Lower leg skin (tissue), 4 donors: ENCODE measurements around the gene PGF. TPM values are rescaled to one million over a fixed set of nuclear protein-coding genes. Genes with fewer than 3 reads are reported as not detected.

Experiments
- DNase-seq, 2 donors: peaks; one replicate each; pipeline ENCODE4 v3.0.0-alpha.2; 2019; ENCODE audit warnings: low spot score in 2 of 2
- H3K4me3 ChIP-seq: fragments of 200-600 bp; sonication (generic); 2 replicates; pipeline ENCODE4 v1.5.1; 2017; ENCODE audit warnings: mild to moderate bottlenecking, low read depth; ENCODE audit not compliant: poor library complexity, severe bottlenecking
- POLR2A ChIP-seq, 2 donors: fragments of 450-650 bp; IDR thresholded peaks; one replicate each; pipeline ENCODE4 v1.6.1; 2016 to 2017; ENCODE audit warnings: antibody characterized with exemption in 2 of 2, mild to moderate bottlenecking in 1 of 2, moderate library complexity in 1 of 2
- WGBS, 2 donors: methylation state at CpG; one replicate each; pipeline ENCODE4 v1.1.5; 2018; 5-methylcytosine and 5-hydroxymethylcytosine counted together
- intact Hi-C: fragments of 100-400 bp; cut with DNase I; formaldehyde crosslinking; loops from one replicate; pipeline ENCODE4 v1.15.0; 2023; ENCODE audit warnings: low total_unique reads
- total RNA-seq, 4 donors: library from RNA; depleted of rRNA; stranded (reverse); fragments of >200 nt; gene quantifications; one replicate each; pipeline ENCODE4 v1.1.0, GENCODE V29; 2016
- TF ChIP-seq, protein P1 (sequence below), 3 donors: fragments of 450-650 bp; IDR thresholded peaks; one replicate each; pipeline ENCODE4 v1.5.1; 2016; ENCODE audit warnings: antibody characterized with exemption in 3 of 3, mild to moderate bottlenecking in 3 of 3, moderate library complexity in 2 of 3

The PGF gene
- total RNA-seq, 4 donors from 2014 or later: 9.8 to 22.3 (median 14.0) TPM

DNA sequence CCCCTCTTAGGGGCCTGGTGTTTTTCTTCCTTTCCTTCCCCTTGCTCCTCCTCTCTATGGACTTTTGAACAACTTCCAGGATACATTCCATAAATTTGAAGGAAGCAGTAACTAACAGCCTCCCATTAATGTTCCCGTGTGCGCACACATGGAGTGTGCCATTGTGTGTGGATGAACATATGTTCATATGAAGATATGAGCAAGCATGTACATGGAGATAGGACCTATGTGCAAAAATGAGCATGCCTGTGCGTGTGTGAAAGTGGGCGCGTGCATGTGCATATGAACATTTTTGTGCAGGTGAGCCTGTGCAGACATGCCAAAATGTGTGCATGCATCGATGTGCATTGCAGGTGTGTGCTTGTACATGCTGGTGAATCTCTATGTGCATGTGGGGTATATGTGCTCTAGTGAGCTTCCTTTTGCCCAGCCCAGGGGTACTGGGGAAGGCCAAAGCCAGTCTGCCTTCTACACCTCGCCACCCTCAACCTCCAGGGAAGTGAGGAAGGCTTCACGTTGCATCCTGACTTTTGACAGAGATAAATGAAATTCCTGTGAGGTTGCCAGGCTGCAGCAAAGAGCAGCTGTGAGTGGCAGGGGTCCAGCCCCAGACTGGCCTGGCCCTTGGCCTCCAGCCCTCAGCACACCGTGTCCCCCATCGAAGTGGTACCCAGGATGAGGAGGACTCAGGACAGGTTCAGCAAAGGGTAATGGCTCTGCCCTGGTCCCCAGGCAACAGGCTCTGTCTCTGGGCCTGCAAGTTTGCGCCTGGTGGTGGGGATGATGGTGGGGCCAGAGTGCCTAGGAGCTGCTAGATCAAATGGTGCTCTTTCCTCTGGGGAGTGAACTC is 21.1 kb upstream of the PGF start:
- peak in 1 of 2 donors; percentile 61 for DNase-seq
- intact Hi-C loops: no loop called here
- WGBS, 2 donors: 71 to 77% methylated on average over 11 of the region's 11 CpGs
- no peak for TF ChIP-seq POLR2A (IDR thresholded peaks at IDR 0.05)
- TF ChIP-seq, protein P1, sequence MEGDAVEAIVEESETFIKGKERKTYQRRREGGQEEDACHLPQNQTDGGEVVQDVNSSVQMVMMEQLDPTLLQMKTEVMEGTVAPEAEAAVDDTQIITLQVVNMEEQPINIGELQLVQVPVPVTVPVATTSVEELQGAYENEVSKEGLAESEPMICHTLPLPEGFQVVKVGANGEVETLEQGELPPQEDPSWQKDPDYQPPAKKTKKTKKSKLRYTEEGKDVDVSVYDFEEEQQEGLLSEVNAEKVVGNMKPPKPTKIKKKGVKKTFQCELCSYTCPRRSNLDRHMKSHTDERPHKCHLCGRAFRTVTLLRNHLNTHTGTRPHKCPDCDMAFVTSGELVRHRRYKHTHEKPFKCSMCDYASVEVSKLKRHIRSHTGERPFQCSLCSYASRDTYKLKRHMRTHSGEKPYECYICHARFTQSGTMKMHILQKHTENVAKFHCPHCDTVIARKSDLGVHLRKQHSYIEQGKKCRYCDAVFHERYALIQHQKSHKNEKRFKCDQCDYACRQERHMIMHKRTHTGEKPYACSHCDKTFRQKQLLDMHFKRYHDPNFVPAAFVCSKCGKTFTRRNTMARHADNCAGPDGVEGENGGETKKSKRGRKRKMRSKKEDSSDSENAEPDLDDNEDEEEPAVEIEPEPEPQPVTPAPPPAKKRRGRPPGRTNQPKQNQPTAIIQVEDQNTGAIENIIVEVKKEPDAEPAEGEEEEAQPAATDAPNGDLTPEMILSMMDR (IDR thresholded peaks at IDR 0.05): no peak
- H3K4me3 ChIP-seq: no peak overlapping the region

- 53 to 67% methylated on average over 12 of the region's 12 CpGs for WGBS, 2 donors
- TF ChIP-seq POLR2A (IDR thresholded peaks at IDR 0.05): no peak
- TF ChIP-seq, protein P1 (IDR thresholded peaks at IDR 0.05): no peak
- intact Hi-C loops: no loop called here
- H3K4me3 ChIP-seq: no peak overlapping the region
- DNase-seq: peak in 1 of 2 donors; percentile 90
Observed at GRCh38 chr14:74975059-74975810, 19.8 kb upstream of the PGF start.

DNA sequence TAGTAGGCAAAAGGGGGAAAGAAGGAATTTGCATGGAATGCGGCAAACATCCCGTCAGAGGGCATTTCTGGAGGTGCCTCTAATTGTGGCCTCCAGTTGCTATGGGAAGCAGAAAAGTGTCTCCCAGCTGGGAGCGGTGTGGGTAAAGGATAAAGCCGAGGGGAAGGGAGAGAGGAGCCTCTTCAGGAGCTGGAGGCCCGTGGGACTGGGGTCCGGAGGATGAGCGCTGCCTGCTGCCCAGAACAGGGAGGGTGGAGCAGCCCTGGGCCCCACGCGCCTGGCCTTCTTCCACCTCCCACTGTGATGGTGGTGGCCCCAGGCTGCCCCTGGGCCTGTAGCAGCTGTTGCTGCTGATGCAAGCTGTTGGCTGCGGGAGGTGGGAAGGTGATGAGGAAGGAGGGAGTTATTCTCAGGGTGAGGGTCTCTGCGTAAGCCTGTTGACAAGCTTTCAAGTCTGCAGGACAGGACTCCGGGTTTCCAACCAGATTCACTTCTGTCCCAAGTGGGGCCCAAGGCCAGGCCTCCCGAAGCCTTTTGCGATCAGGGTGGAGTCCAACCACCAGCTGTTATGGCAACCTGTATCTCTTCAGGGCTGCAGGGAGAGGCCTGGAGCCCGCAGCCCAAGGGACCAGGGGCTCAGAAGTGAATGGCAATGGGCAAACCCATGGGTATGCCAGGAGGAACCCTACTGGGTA is 19.1 kb upstream of the PGF start:
- 79 to 84% methylated on average over 15 of the region's 15 CpGs for WGBS, 2 donors
- intact Hi-C loops: no loop called here
- no peak for TF ChIP-seq POLR2A (IDR thresholded peaks at IDR 0.05)
- DNase-seq: peak in 1 of 2 donors; percentile 84
- no peak overlapping the region for H3K4me3 ChIP-seq

DNA sequence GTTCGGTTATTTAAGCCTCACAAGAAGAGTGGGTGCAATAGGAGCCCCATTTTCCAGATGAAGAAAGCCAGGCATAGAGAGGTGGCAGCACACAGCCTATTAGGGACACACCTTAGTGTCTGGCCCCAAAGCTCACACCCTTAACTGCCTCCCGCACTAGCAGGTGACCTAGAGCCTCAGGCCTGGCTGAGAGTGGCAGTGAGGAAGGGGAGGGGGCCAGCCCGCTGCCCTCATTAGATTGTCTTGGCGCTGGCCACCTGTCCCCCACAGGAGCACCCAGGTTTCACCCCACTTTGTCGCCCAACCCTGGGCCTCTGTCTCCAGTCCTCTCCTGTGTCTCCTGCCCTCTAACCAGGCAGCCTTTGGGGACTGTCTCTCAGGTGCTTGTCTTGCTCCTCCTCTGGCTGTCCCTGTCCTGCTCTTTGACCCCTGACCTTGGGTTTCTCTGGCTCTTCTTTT is 18.5 kb upstream of the PGF start:
- no peak overlapping the region for H3K4me3 ChIP-seq
- 80 to 84% methylated on average over 5 of the region's 5 CpGs for WGBS, 2 donors
- intact Hi-C loops: no loop called here
- DNase-seq: peak in 1 of 2 donors; percentile 78
- no peak for TF ChIP-seq POLR2A (IDR thresholded peaks at IDR 0.05)

- no peak overlapping the region for H3K4me3 ChIP-seq
- peak in 1 of 2 donors; percentile 57 for DNase-seq
- intact Hi-C loops: no loop called here
- WGBS, 2 donors: 83 to 87% methylated on average over 7 of the region's 15 CpGs
- no peak for TF ChIP-seq POLR2A (IDR thresholded peaks at IDR 0.05)
- TF ChIP-seq, protein P1 (IDR thresholded peaks at IDR 0.05): no peak
Observed at GRCh38 chr14:74973003-74973653, 17.7 kb upstream of the PGF start.

DNA sequence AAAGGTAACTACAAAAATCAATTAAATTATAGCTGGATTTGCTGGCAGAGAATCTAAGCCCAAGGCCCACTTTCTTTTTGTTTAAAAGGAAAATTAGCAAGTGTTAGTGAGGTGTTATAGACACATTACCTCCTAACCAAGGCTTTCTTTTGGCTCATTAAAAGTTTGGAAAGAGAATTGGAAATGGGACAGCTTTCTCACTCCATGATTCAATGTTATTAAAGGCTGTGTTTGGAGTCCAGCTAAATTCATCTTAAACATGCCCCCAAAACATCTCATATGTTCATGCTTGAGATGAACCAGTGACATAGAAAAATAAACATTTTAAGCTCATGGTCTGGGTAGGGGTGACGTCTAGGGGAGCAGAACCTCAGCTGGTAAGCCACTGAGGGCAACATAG is 13.4 kb upstream of the PGF start:
- WGBS, 2 donors: 68 to 72% methylated on average over 1 of the region's 1 CpG
- no peak for DNase-seq
- TF ChIP-seq POLR2A (IDR thresholded peaks at IDR 0.05): no peak
- TF ChIP-seq, protein P1 (IDR thresholded peaks at IDR 0.05): no peak
- H3K4me3 ChIP-seq: no peak overlapping the region
- intact Hi-C loops: no loop called here
